AG08396 (cell line): Measurements from ENCODE around the gene CFAP65.

ENCODE experiments used
- DNase-seq: peaks from one replicate; pipeline ENCODE4 v3.0.0; 2012; ENCODE audit warnings: low spot score, mixed read lengths

Gene CFAP65

GRCh38 chr2:219016721-219017120, 24.6 kb downstream of the CFAP65 start:
- DNase-seq, result no peak

GRCh38 chr2:219010873-219011272, 30.4 kb downstream of the CFAP65 start:
- DNase-seq, result no peak

GRCh38 chr2:219010162-219010756, 31.1 kb downstream of the CFAP65 start:
- no peak for DNase-seq

GRCh38 chr2:219009294-219009693, 32.0 kb downstream of the CFAP65 start:
- no peak for DNase-seq

- no peak for DNase-seq
Measured at GRCh38 chr2:219003979-219004378, 37.3 kb downstream of the CFAP65 start.

- no peak for DNase-seq
Measured at GRCh38 chr2:219003267-219003634, 38.1 kb downstream of the CFAP65 start.

GRCh38 chr2:219002395-219003266, 38.7 kb downstream of the CFAP65 start:
- DNase-seq, result peak; percentile 67

- DNase-seq, result no peak
Measured at GRCh38 chr2:219001577-219002394, 39.5 kb downstream of the CFAP65 start.

GRCh38 chr2:219001100-219001576, 40.2 kb downstream of the CFAP65 start:
- DNase-seq, result no peak

- DNase-seq, result no peak
Measured at GRCh38 chr2:219000569-219000960, 40.8 kb downstream of the CFAP65 start.

GRCh38 chr2:218999881-219000568, 41.3 kb downstream of the CFAP65 start:
- no peak for DNase-seq

GRCh38 chr2:218999021-218999880, 42.1 kb downstream of the CFAP65 start:
- no peak for DNase-seq

- DNase-seq, result no peak
Measured at GRCh38 chr2:218998414-218999002, 42.8 kb downstream of the CFAP65 start.

- no peak for DNase-seq
Measured at GRCh38 chr2:218997731-218998130, 43.6 kb downstream of the CFAP65 start.

GRCh38 chr2:218996937-218997336, 44.4 kb downstream of the CFAP65 start:
- no peak for DNase-seq

GRCh38 chr2:218995972-218996711, 45.2 kb downstream of the CFAP65 start:
- DNase-seq, result peak; percentile 98

- no peak for DNase-seq
Measured at GRCh38 chr2:218995561-218995960, 45.8 kb downstream of the CFAP65 start.

GRCh38 chr2:218993345-218994315, 47.7 kb downstream of the CFAP65 start, which contains the start of gene CRYBA2:
CRYBA2 (minus strand) TSS chr2:218993422; CDS start chr2:218993176, 246 bp downstream.
- DNase-seq, result no peak
